GM18519 (cell line): ENCODE data around the gene ZNF783.
"Not testable (repeated sequence)": the region's sequence is repeated elsewhere in the genome, so short reads cannot be mapped to it uniquely, and the experiment has no call there.

ENCODE experiments used
- ATAC-seq: cut with Tn5 transposase; IDR thresholded peaks from one replicate; pipeline ENCODE4 v1.9.1; 2021; ENCODE audit warnings: mild to moderate bottlenecking, moderate library complexity; ENCODE audit not compliant: unreplicated experiment, low FRiP score

Gene ZNF783

DNA sequence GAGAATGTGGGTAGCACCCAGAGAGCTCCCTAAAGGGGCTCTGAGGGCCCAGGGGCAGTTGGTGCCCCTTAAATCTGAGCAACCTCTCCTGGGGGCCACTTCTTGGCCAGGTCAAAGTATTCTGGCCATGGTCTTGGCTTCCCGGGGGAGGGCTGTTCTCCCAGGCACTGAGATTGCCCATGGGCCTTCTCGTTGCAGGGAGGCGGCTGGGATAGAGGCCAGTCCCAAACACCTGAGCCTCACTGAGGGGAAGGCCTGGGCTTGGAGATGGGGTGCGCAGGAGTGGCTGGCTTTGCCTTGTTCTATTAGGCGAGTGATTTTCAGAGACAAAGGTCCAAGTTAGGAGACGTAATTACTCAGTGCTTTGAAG is 33.5 kb downstream of the ZNF783 start:
- no peak for ATAC-seq

DNA sequence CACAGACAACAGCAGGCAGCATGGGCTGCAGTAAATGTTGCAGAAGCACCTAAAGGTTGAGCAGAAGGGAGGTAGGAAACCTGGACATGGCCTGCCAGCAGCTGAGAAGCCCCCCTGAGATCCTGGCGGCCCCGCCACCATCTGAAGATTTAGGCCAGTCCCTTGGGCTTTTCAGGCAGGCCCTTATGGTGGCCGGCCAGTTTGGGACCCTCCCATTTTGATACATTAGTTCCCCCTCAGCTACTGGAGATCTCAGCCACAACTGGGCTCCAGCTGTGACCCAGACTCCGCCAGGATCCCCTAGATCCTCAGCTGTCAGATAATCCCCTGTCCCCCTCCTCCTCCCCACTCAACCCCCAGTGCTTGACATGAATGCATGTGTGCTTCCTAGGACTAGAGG is 34.4 kb downstream of the ZNF783 start:
- no peak for ATAC-seq

DNA sequence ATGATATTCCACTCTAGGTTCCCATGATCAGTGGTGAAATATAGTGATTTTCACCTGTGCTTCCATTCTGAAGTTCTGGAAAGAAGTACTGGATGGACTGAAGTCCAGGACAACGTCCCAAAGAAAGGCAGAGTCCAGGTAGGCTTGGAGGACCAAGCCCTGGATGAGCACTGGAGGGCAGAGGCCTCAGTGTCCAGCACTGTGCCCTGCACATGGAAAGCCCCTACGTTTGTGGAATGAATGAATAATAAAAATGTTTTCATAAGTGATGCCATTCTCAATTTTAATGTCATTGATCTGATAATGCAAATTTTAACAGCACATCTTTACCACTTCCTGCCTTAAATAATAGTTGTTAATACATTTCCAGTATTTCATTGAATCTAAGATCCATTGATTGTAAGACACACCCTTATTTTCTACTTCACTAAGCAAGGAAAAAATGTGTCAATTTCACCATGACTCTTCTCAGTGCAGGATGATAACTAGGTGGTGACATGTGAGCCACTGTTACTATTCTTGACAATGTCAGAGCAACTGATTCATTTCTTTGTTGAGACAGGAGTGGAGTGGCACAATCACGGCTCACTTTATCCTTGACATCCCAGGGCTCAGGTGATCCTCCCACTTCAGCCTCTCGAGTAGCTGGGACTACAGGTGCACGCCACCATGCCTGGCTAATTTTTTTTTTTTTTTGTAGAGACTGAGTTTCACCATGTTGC is 35.2 kb downstream of the ZNF783 start:
- ATAC-seq, result no peak

DNA sequence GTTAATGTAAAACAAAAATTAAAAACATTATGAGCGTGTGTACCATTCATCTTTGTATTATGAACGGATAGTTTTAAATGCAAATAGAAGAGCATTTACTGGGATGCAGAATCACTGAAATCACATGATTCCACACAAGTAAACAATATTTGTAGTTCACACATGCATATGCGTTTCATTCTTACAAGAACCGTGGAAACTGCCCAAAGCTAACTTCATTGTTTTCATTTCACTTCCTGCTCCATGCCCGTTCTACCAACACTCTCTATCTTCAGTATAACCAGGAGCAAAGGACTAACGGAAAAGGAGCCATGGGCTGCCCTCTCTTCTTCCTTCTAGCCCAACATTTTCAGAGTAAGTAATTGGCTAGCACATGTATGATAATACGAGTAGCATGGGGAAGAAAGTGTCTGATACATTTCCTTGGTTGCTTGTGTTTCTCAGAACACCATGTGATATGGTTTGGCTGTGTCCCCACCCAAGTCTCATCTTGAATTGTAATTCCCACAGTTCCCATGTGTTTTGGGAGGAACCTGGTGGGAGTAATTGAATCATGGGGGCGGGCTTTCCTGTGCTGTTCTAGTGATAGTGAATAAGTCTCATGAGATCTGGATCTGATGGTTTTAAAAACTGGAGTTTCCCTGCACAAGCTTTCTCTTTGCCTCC is 38.8 kb downstream of the ZNF783 start:
- ATAC-seq, result no peak

DNA sequence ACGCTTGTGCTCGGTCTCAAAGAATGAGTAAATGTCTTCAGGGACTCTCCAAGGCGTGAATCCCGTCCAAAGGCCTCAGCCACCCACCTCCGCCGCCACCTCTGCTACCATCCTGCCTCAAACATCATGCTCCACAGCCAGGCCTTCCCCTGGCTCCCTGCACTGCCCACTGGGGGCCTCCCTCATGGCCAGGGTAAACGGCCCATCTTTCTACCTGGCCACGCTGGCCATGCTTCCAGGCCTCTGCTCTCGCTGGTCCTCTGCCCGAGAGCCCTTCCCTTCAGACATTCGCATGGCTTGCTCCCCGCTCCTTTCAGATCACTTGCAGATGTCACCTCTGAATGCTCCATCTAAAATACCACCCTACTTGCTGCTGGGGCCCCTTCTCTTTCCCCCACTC is 40.2 kb downstream of the ZNF783 start:
- no peak for ATAC-seq

DNA sequence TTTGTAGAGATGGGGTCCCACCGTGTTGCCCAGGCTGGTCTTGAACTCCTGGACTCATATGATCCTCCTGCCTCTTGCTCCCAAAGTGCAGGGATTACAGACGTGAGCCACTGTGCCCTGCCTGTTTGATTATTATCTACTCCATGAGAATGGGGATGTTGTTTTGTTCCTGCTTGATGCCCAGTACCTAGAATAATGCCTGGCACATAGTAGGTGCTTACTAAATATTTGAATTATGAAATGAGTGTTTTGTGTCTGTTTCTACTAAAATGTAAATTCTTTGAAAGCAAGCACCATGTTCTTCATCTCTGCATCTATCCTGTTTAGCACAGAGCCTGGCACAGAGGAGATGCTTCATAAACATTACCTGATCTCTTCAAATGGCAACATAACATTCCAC is 40.9 kb downstream of the ZNF783 start:
- ATAC-seq, result no peak

DNA sequence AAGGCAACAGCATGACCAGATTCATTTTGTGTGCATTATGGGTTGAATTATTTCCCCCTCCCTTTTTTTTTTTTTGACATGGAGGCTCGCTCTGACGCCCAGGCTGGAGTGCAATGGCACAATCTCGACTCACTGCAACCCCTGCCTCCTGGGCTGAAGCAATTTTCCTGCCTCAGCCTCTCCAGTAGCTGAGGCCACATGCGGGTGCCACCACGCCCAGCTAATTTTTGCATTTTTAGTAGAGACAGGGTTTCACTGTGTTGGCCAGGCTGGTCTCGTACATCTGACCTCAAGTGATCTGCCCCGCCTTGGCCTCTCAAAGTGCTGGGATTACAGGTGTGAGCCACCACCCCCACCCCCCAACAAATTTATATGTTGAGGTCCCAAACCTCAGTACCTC is 42.0 kb downstream of the ZNF783 start:
- no peak for ATAC-seq

DNA sequence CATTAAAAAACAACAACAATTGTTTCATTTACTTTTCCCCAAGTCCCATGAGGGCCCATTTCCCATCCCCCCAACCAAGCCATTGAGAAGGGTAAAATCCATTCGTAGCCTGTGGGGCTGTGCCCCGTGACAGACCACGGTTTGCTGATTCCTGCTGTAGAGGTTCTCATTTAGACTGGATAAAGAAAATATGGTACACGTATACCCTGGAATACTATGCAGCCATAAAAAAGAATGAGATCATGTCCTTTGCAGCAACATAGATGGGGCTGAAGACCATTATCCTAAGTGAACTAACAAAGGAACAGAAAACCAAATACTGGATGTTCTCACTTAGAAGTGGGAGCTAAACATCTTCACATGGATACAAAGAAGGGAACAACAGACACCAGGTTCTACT is 44.9 kb downstream of the ZNF783 start:
- no peak for ATAC-seq

DNA sequence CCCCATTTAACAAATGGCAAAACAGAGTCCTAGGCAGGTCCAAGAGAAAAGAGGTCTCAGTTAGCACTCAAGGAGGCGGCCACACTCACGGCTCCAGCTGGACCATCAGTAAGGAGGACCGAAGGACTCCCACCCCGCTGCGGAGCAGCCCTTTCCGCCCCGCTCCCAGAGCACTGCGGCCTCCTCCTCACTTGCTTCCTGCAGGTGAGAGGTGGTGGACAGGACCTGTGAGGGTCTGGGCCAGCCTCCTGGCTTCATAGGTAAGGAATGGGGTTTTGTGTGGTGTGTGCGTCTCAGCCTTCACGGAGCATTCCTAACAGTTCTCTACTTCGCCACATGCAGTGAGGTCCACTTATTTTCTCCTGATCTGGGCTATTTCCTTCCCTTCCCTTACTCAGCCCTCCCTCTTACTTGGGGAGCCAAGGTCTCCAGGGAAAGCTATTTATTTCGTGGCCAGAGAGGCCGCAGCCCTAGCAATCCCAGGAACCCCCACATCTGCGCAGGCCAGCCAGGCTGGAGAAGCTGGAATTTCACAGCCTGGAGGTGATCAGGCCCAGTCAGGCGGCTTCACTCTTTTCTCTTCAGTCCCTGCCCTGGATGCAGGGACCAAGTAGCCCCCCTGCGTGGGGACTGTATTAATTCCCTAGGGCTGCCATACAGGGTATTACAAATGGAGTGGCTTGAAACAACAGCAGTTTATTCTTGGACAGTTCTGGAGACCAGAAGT is 45.9 kb downstream of the ZNF783 start:
- ATAC-seq, result no peak

DNA sequence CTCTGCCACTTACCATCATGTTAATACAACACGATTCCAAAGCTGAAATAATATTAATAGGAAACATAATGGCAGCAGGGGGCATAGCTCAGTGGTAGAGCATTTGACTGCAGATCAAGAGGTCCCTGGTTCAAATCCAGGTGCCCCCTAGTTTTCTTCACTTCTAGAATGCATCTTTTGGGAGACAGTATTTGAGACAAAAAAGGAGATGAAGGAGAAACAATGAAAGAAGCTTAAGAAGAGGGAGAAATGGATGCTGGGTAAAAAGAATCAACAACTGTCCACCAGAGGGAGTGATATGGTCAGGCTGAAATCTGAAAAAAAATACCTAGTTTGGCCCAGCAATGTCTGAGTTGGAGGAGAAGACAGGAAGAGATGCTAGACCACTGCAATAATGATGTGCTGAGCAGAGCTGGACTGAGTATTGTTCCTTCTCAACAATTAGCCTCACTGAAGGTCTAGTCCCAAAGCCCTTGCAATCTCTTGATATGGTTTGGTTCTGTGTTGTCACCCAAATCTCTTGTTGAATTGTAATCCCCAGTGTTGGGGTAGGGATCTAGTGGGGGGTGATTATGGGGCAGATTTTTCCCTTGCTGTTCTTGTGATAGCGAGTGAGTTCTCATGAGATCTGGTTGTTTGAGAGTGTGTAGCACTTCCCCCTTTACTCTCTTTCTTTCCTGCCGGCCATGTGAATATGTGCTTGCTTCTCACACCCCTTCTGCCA is 48.3 kb downstream of the ZNF783 start:
- peak; percentile 81 for ATAC-seq

DNA sequence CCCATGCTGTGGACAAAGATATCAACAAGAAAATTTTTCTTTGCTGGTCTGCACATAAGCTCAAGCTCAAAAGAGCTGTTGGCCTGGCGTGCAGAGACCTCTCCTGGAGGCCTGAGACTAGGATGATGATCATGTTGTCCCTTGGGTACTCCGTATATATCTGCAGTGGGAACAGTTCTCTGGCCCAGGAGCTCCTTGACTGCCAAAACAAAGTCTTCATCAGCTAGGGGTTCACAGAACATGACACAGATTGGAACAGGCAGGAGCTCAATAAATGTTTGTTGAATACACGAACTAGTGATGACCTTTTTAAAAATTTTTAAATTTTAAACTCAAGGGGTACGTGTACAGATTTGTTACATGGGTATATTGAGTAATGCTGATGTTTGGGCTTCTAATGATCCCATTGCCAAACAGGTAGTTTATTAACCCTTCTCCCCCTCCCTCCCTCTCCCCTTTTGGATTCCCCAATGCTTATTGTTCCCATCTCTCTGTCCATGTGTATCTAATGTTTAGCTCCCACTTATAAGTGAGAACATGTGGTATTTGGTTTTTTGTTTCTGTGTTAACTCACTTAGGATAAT is 49.1 kb downstream of the ZNF783 start:
- no peak for ATAC-seq

DNA sequence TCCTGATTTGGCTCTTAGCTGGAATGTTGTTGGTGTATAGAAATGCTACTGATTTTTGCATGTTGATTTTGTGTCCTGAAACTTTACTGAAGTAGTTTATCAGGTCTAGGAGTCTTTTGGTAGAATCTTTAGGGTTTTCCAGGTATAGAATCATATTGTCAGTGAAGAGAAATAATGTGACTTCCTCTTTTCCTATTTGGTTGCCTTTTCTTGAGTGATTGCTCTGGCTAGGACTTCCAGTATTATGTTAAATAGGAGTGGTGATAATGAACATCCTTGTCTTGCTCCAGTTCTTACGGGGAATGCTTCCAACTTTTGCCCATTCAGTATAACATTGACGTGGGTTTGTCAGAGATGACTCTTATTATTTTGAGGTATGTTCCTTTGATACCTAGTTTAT is 52.0 kb downstream of the ZNF783 start:
- ATAC-seq, result no peak

DNA sequence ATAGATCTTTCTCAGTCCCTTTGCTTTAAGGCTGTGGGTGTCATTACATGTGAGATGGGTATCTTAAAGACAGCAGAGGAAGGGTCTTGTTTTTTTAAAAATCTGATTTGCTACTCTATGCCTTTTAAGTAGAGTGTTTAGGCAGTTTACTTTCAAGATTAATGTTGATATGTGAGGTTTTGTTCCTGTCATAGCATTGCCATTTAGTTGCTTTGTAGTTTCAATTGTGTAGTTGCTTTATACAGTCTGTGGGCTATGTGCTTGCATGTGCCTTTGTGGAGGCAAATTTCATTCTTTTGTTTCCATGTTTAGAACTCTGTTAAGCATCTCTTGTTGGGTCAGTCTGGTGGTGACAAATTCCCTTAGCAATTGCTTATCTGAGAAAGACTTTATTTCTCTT is 54.6 kb downstream of the ZNF783 start:
- ATAC-seq, result no peak

DNA sequence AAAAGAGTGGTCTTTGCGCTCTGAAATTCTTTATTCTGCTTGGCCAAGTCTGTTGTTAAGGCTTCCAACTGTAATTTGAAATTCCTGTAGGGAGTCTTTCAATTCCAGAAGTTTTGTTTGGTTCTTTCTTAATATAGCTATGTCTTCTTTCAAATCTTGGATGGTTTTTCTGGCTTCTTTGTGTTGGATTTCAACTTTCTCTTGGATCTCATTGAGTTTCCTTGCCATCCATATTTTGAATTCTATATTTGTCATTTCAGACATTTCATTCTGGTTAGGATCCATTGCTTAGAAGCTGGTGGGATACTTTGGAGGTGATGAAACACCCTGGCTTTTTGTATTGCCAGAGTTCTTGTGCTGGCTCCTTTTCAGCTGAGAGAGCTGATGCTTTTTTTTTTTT is 55.5 kb downstream of the ZNF783 start:
- no peak for ATAC-seq

DNA sequence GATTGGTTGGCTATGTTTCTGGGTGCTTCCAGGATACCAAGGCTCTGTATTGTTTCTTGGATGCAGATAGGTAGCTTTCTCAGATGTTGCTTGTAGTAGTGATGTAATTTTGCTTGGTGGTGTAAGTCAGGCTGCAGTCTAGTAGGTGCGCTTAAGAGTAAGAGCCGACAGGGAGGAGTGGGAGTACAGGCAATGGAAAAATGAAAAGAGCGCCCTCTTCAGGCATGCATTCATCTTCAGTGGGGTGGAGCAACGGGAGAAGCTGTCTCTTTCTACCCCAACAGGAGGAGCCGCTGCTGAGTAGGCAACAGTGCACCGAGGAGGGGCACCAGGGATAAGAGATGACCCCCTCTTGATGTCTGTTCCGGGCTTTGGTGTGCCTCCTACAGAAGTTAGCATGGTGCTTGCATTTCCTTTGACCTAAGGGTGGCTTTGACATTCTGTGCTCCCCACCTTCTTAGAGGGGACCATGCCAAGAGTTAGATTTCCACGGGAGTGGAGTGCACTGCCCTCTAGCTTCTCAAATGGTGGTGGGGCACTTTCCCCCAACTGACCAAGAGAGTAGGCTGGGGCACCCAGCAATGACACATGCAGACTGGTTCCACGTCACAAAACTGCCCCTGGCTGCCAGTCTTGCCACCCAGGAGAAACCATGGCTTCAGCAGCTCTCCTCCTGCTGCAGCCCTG is 56.1 kb downstream of the ZNF783 start:
- no peak for ATAC-seq

DNA sequence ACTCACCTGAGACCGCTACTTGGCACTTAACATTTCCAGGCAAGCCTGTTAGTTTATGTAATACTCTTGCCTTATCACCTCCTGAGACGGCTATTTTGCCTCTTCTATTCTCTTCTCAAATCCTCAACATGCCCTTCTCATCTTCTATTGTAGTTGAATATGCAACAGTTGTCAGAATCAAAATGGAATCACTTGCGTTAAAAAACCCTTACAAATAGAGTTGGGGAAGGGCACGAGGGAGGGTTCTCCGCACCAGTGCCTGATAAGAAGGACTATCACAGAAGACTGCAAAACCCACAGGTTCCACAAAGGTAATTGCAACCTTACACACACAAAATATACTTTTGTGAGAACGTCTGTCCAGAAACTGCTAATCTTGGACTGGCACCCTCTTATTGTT is 57.4 kb downstream of the ZNF783 start:
- ATAC-seq, result no peak

DNA sequence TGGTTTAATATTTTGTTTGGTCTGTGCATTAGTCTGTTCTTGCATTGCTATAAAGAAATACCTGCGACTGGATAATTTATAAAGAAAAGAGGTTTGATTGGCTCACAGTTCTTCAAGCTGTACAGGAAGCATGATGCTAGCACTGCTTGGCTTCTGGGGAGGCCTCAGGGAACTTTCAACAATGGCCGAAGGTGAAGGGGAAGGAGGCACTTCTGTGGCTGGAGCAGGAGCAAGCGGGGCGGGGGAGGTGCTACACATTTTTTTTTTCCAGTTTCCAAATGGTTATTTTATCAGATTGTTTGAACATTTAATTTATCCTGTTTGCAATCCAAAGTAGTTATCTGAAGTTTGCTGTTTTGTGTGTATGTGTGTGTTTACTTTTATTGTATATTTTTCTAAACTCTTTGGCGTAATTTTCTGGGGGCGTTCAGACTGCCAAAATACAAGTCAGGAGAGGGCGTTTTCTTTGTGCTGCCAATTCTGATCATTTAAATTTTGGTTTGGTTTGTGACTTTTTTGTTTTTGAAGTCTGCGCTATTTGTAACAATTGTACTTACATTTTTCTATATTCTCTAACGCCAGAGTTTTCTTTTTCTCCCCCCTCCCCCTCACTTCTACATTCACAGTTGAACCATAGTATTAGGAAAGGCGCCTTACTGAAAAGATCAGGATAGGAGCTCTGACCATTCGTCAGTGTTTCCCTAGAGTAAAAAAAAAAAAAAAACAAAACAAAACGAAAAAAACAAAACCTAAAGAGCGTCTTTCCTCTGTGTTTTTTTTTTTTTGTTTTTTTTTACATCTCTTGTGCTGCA is 58.5 kb downstream of the ZNF783 start:
- ATAC-seq, result no peak

DNA sequence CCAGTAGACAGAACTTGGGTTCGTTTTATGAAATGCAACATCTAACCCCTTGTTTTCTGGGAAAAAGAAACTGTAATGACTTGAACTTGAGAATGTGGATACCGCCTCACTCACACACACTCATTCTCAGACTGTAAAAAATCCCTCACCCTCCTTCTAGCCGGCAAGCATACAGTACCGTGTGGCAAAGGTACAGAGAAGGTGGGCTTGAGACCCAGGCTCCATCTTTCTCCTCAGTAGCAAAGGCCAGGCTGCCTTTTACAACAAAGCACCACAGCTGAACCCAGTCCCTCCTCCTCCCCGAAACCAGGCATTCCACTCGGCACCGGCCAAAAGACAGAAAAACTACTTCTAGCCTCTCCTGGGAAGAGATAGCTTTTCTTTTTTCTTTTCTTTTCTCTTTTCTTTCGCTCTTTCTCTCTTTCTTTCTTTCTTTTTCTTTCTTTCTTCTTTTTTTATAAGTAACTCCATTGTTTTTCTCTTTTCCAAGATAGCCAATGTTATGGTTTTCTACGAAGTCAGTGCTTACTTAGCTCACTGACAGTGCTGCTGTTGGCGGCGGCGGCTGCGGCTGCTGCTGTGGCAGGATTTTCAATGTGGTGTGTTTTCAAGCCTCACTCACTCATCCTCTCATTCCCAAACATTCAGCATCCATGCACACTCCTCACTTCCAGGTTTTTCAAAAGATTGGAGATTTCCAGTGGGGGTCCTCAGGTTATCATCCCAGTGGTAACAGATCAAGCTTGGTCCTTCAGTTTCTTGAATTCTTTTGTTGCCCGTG is 59.3 kb downstream of the ZNF783 start:
- ATAC-seq, result not testable (repeated sequence)
